GM12878 (cell line): Measurements from ENCODE around the gene CHCHD6. TPM values are rescaled to one million over a fixed set of nuclear protein-coding genes. Genes with fewer than 3 reads are reported as not detected.

Source experiments
- ATAC-seq: fragments of 200-7000 bp; cut with Tn5 transposase; 3 replicates; pipeline ENCODE4 v1.9.1; 2020; ENCODE audit warnings: mild to moderate bottlenecking, moderate library complexity
- BruUV-seq: library from RNA; stranded (reverse); fragments of 400-500 nt; replicated peaks from 2 replicates; lab custom pipeline; 2021; lab: Mats Ljungman, UMichigan
- CTCF ChIA-PET: fragments of 300-600 bp; sonication (Branson Sonifier 250); formaldehyde crosslinking; extraction: SDS; loops from one replicate; lab custom pipeline; 2021; ENCODE audit warnings: inconsistent platforms; lab: Yijun Ruan, JAX
- POLR2A ChIA-PET: fragments of 350-600 bp; formaldehyde crosslinking; extraction: SDS; loops from one replicate; lab custom pipeline; 2021; ENCODE audit warnings: inconsistent platforms; lab: Charles Lee
- RAD21 ChIA-PET: fragments of 300-600 bp; sonication (Branson Sonifier 250); formaldehyde crosslinking; loops from one replicate; lab custom pipeline; 2023; ENCODE audit warnings: antibody characterized with exemption; ENCODE audit not compliant: unreplicated experiment; lab: Charles Lee
- SMC1A ChIA-PET: fragments of 300-600 bp; sonication (Branson Sonifier 250); formaldehyde crosslinking; loops from one replicate; lab custom pipeline; 2023; ENCODE audit not compliant: unreplicated experiment, uncharacterized antibody; lab: Charles Lee
- DNase-seq: peaks from one replicate; pipeline ENCODE4 v3.0.0-alpha.2; 2011; ENCODE audit warnings: low read depth, low spot score
- FAIRE-seq: peaks from 3 replicates; lab custom pipeline; 2011; peaks lifted over from hg19 to GRCh38; lab: Jason Lieb, UNC
- H2AFZ ChIP-seq: 2 replicates; pipeline ENCODE4 v1.6.0; 2011; ENCODE audit warnings: low read depth, low read length, control low read depth; ENCODE audit not compliant: control insufficient read depth
- H3K27ac ChIP-seq: 2 replicates; pipeline ENCODE4 v1.5.1; 2011; ENCODE audit warnings: control low read depth; ENCODE audit not compliant: control insufficient read depth, insufficient read depth
- H3K27me3 ChIP-seq, 2 experiments: replicated peaks in 1 of 2; 2 replicates each; pipeline versions ENCODE4 v1.6.0 to v1.6.1; 2011; ENCODE audit warnings: low read length in 1 of 2; ENCODE audit not compliant: control insufficient read depth in 2 of 2, insufficient read depth in 2 of 2
- H3K36me3 ChIP-seq, 2 experiments: 2 replicates each; pipeline ENCODE4 v1.5.1; 2011; ENCODE audit warnings: low read length in 1 of 2; ENCODE audit not compliant: control insufficient read depth in 2 of 2, insufficient read depth in 2 of 2
- H3K4me1 ChIP-seq: 2 replicates; pipeline ENCODE4 v1.6.1; 2011; ENCODE audit warnings: mild to moderate bottlenecking, low read length, moderate library complexity, mixed read lengths; ENCODE audit not compliant: control insufficient read depth, insufficient read depth
- H3K4me2 ChIP-seq: 2 replicates; pipeline ENCODE4 v1.6.0; 2011; ENCODE audit warnings: control low read depth; ENCODE audit not compliant: control insufficient read depth, insufficient read depth
- H3K4me3 ChIP-seq: fragments of 200-600 bp; sonication (generic); 2 replicates; pipeline ENCODE4 v1.5.1; 2016
- H3K79me2 ChIP-seq: 2 replicates; pipeline ENCODE4 v1.6.0; 2011; ENCODE audit warnings: low read length; ENCODE audit not compliant: control insufficient read depth, insufficient read depth
- H3K9ac ChIP-seq: 2 replicates; pipeline ENCODE4 v1.8.0; 2011; ENCODE audit warnings: low read length, control low read depth, mixed read lengths; ENCODE audit not compliant: control insufficient read depth, insufficient read depth
- H3K9me3 ChIP-seq: replicated peaks from 3 replicates; pipeline ENCODE4 v1.5.1; 2011; ENCODE audit warnings: mild to moderate bottlenecking, low read length; ENCODE audit not compliant: control insufficient read depth, insufficient read depth
- H4K20me1 ChIP-seq: 2 replicates; pipeline ENCODE4 v1.6.0; 2011; ENCODE audit not compliant: control insufficient read depth, insufficient read depth
- CBFB ChIP-seq: IDR thresholded peaks from 2 replicates; pipeline ENCODE4 v1.6.1; 2016; ENCODE audit warnings: antibody characterized with exemption, low read depth
- CHD4 ChIP-seq: fragments of 200-600 bp; sonication (generic); IDR thresholded peaks from 2 replicates; pipeline ENCODE4 v1.6.1; 2016; ENCODE audit warnings: mild to moderate bottlenecking
- EED ChIP-seq: sonication (generic); IDR thresholded peaks from 2 replicates; pipeline ENCODE4 v1.6.1; 2016; ENCODE audit warnings: antibody characterized with exemption, low read depth
- EGR1 ChIP-seq, 2 experiments: IDR thresholded peaks; 1 replicate in 1 of 2; 2 replicates in 1 of 2; pipeline ENCODE4 v1.6.1; 2011 to 2012; ENCODE audit warnings: low read depth in 2 of 2, low read length in 2 of 2, borderline replicate concordance in 1 of 2, mild to moderate bottlenecking in 1 of 2, moderate library complexity in 1 of 2
- IKZF2 ChIP-seq, 2 experiments: fragments of 450-650 bp; IDR thresholded peaks; 2 replicates each; pipeline ENCODE4 v1.6.1; 2017; ENCODE audit warnings: mild to moderate bottlenecking in 2 of 2, moderate library complexity in 2 of 2
- IRF4 ChIP-seq: IDR thresholded peaks from 2 replicates; pipeline ENCODE4 v1.6.1; 2011; ENCODE audit warnings: low read depth, low read length
- MEF2A ChIP-seq: IDR thresholded peaks from 2 replicates; pipeline ENCODE4 v1.6.1; 2011; ENCODE audit warnings: low read depth, mild to moderate bottlenecking, low read length, moderate library complexity; ENCODE audit not compliant: insufficient read depth
- NBN ChIP-seq: fragments of 450-650 bp; IDR thresholded peaks from 2 replicates; pipeline ENCODE4 v1.6.1; 2016
- RAD21 ChIP-seq: IDR thresholded peaks from 2 replicates; pipeline ENCODE4 v1.6.1; 2011; ENCODE audit warnings: mild to moderate bottlenecking, low read depth, low read length, moderate library complexity; ENCODE audit not compliant: insufficient read depth
- RCOR1 ChIP-seq: conservative IDR thresholded peaks from 2 replicates; pipeline ENCODE4 v1.6.1; 2012; ENCODE audit warnings: low read depth, low read length, improper control_type of control experiment
- RELA ChIP-seq: fragments of 450-650 bp; IDR thresholded peaks from 2 replicates; pipeline ENCODE4 v1.8.0; 2014; ENCODE audit warnings: borderline replicate concordance; ENCODE audit not compliant: partially characterized antibody
- RUNX3 ChIP-seq: IDR thresholded peaks from 2 replicates; pipeline ENCODE4 v1.6.1; 2012; ENCODE audit warnings: low read length, inconsistent platforms
- SMC3 ChIP-seq: IDR thresholded peaks from 2 replicates; pipeline ENCODE4 v1.6.1; 2011; ENCODE audit warnings: low read length, improper control_type of control experiment, borderline replicate concordance
- SP1 ChIP-seq: IDR thresholded peaks from one replicate; pipeline ENCODE4 v1.6.1; 2011; ENCODE audit warnings: low read depth, low read length
- TAF1 ChIP-seq: IDR thresholded peaks from 2 replicates; pipeline ENCODE4 v1.6.1; 2011; ENCODE audit warnings: mild to moderate bottlenecking, low read depth, low read length, borderline replicate concordance
- YBX1 ChIP-seq: fragments of 450-650 bp; IDR thresholded peaks from 2 replicates; pipeline ENCODE4 v1.6.1; 2016; ENCODE audit warnings: antibody characterized with exemption
- ZNF207 ChIP-seq: fragments of 450-650 bp; IDR thresholded peaks from 2 replicates; pipeline ENCODE4 v1.6.1; 2014; ENCODE audit warnings: antibody characterized with exemption, mild to moderate bottlenecking, borderline replicate concordance
- WGBS: methylation state at CpG from one replicate; pipeline ENCODE4 v1.1.6; 2016; ENCODE audit warnings: low lambda C conversion rate; ENCODE audit not compliant: insufficient replicate concordance, insufficient coverage; ENCODE audit errors: missing lambda C conversion rate; 5-methylcytosine and 5-hydroxymethylcytosine counted together
- in situ Hi-C: fragments of 300-500 bp; cut with MboI; formaldehyde crosslinking; loops from 9 replicates; pipeline ENCODE4 v1.14.3; 2018; ENCODE audit warnings: mixed read lengths
- intact Hi-C: fragments of 100-400 bp; cut with micrococcal nuclease; formaldehyde crosslinking; loops from one replicate; pipeline ENCODE4 v1.14.2; 2022; ENCODE audit not compliant: unreplicated experiment
- polyA plus RNA-seq, 11 experiments: library from polyadenylated mRNA; depleted of rRNA in 4 of 11; unstranded in 6 of 11; stranded (reverse) in 5 of 11; fragments of >200 nt; fragmentation: Nextera tagmentation in 4 of 11; fragmentation: Illumina TruSeq in 1 of 11; extraction: Ambion mirVana in 4 of 11; extraction: Trizol in 1 of 11; gene quantifications; 1 replicate in 1 of 11; 2 replicates in 10 of 11; pipeline versions ENCODE4 v1.2.1 to v1.2.3, GENCODE V29; 2011 to 2016; ENCODE audit warnings: inconsistent platforms in 2 of 11, missing spikeins in 2 of 11, low read depth in 1 of 11
- total RNA-seq, 4 experiments: library from RNA; depleted of rRNA in 3 of 4; stranded (reverse); fragments of >200 nt in 3 of 4; fragmentation: Illumina TruSeq in 1 of 4; extraction: Trizol in 1 of 4; gene quantifications; 2 replicates each; pipeline versions ENCODE4 v1.2.1 to v1.2.3, GENCODE V29; 2013 to 2021
- TF ChIP-seq, protein P1 (sequence below): fragments of 450-650 bp; IDR thresholded peaks from 2 replicates; pipeline ENCODE4 v1.6.1; 2017; ENCODE audit warnings: mild to moderate bottlenecking, low read depth, inconsistent platforms; ENCODE audit not compliant: poor library complexity, severe bottlenecking
- TF ChIP-seq, protein P2 (sequence below): fragments of 450-650 bp; formaldehyde crosslinking; IDR thresholded peaks from 2 replicates; pipeline ENCODE4 v1.5.0; 2022; ENCODE audit warnings: mild to moderate bottlenecking, missing genetic modification characterization

The CHCHD6 gene
- total and polyA plus RNA-seq, 10 of the 15 experiments (the other 5 are each of a cell fraction or from before 2014, with no cell fraction given): 2.7 to 16.7 (median 12.3) TPM

DNA sequence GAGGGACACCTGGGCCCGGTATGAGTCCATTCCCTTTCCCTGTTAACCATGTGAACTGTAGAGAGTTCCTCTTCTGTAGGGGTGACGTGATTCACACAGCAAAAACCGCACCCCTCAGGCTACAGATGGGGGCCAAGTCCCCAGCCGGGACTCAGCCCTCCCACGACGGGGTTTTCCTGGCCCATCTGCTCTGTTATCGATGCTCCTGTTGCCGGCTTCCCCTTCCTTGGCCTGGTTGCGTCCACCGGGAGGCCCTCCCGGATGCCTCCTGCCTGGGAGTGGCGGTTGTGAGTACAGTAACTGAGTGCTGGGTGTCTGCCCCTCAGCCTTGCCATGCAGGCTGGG lies 278.1 kb downstream of the CHCHD6 start:
- in situ Hi-C loops (no loop called here), intact Hi-C loops (loop anchor here (1.0 to 10.0 kb wide), 7 partner anchors 20 to 563 kb away; no protein-coding TSS in a partner anchor)
- H3K9me3 ChIP-seq: no peaks in the 10 kb centered on the region; the same call in 2 of the 3 replicates
- no peaks in the 10 kb centered on the region for H3K36me3 ChIP-seq
- DNase-seq: peak; percentile 38
- no peaks in the 10 kb centered on the region for H4K20me1 ChIP-seq
- CTCF ChIA-PET: interaction anchor here (0.6 to 4.5 kb wide), 14 partner anchors 9 to 279 kb away, joined by 3 to 45 read pairs (median 4); no protein-coding TSS in a partner anchor
- peaks cover 9% of the 10 kb centered on the region for H3K4me1 ChIP-seq
- H3K4me3 ChIP-seq: peak overlapping the region; percentile 50; the same call in 1 of the 2 replicates
- H3K4me2 ChIP-seq: peak overlapping the region; percentile 90
- no TSS peak for BruUV-seq
- RAD21 ChIA-PET: interaction anchor here (1.0 to 3.7 kb wide), 4 partner anchors 44 to 236 kb away, joined by 3 to 36 read pairs (median 4); no protein-coding TSS in a partner anchor
- POLR2A ChIA-PET: interaction anchor here (0.6 to 2.0 kb wide), 3 partner anchors 28 to 304 kb away, joined by 3 to 5 read pairs (median 4); no protein-coding TSS in a partner anchor
- 1% methylated on average over 12 of the region's 12 CpGs for WGBS
- H3K79me2 ChIP-seq: no peaks in the 10 kb centered on the region; the same call in none of the 2 replicates
- no peaks in the 10 kb centered on the region for H3K27me3 ChIP-seq
- H3K9ac ChIP-seq: peak overlapping the region; percentile 57
- H3K27ac ChIP-seq: peak overlapping the region; percentile 67
- peak overlapping the region; percentile 84 for H2AFZ ChIP-seq
- SMC1A ChIA-PET: interaction anchor here (0.8 to 1.2 kb wide), 4 partner anchors 21 to 230 kb away, joined by 3 to 9 read pairs (median 4); no protein-coding TSS in a partner anchor
- peak; percentile 78 for ATAC-seq
- peak; percentile 92 for FAIRE-seq
- peak; percentile 86; the same call in 1 of the 2 replicates for TF ChIP-seq NBN
- peak in 1 of 2 experiments; percentile 68; a peak in 1 of 3 replicates for TF ChIP-seq EGR1 (IDR thresholded peaks at IDR 0.05; ENCODE audit: borderline replicate concordance in 1 of 2, low read depth in 2 of 2, low read length in 2 of 2)
- TF ChIP-seq IKZF2 (IDR thresholded peaks at IDR 0.05): peak; percentile 84 to 88; a peak in 3 of 4 replicates
- TF ChIP-seq, protein P1, sequence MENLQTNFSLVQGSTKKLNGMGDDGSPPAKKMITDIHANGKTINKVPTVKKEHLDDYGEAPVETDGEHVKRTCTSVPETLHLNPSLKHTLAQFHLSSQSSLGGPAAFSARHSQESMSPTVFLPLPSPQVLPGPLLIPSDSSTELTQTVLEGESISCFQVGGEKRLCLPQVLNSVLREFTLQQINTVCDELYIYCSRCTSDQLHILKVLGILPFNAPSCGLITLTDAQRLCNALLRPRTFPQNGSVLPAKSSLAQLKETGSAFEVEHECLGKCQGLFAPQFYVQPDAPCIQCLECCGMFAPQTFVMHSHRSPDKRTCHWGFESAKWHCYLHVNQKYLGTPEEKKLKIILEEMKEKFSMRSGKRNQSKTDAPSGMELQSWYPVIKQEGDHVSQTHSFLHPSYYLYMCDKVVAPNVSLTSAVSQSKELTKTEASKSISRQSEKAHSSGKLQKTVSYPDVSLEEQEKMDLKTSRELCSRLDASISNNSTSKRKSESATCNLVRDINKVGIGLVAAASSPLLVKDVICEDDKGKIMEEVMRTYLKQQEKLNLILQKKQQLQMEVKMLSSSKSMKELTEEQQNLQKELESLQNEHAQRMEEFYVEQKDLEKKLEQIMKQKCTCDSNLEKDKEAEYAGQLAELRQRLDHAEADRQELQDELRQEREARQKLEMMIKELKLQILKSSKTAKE: peak; percentile 28
- TF ChIP-seq ZNF207: no peak
- 0 out of 2 replicates have a peak, but pooled peaks have one; percentile 13 for TF ChIP-seq RCOR1
- no peak for TF ChIP-seq RAD21
- no peak for TF ChIP-seq SP1
- no peak for TF ChIP-seq CHD4
- TF ChIP-seq CBFB: peak; percentile 84
- no peak for TF ChIP-seq MEF2A
- TF ChIP-seq, protein P2, sequence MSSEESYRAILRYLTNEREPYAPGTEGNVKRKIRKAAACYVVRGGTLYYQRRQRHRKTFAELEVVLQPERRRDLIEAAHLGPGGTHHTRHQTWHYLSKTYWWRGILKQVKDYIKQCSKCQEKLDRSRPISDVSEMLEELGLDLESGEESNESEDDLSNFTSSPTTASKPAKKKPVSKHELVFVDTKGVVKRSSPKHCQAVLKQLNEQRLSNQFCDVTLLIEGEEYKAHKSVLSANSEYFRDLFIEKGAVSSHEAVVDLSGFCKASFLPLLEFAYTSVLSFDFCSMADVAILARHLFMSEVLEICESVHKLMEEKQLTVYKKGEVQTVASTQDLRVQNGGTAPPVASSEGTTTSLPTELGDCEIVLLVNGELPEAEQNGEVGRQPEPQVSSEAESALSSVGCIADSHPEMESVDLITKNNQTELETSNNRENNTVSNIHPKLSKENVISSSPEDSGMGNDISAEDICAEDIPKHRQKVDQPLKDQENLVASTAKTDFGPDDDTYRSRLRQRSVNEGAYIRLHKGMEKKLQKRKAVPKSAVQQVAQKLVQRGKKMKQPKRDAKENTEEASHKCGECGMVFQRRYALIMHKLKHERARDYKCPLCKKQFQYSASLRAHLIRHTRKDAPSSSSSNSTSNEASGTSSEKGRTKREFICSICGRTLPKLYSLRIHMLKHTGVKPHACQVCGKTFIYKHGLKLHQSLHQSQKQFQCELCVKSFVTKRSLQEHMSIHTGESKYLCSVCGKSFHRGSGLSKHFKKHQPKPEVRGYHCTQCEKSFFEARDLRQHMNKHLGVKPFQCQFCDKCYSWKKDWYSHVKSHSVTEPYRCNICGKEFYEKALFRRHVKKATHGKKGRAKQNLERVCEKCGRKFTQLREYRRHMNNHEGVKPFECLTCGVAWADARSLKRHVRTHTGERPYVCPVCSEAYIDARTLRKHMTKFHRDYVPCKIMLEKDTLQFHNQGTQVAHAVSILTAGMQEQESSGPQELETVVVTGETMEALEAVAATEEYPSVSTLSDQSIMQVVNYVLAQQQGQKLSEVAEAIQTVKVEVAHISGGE (CRISPR knock-in tag): no peak
- TF ChIP-seq RUNX3: peak; percentile 88
- TF ChIP-seq RELA: peak; percentile 56
- no peak for TF ChIP-seq IRF4
- TF ChIP-seq TAF1: no peak
- peak; percentile 85 for TF ChIP-seq EED
- no peak; the same call in 1 of the 2 replicates for TF ChIP-seq SMC3
- no peak for TF ChIP-seq YBX1
